ENCODE measurements around the gene IL1F10.
"Not testable (repeated sequence)": the region's sequence is repeated elsewhere in the genome, so short reads cannot be mapped to it uniquely, and the experiment has no call there.

Gene IL1F10

DNA sequence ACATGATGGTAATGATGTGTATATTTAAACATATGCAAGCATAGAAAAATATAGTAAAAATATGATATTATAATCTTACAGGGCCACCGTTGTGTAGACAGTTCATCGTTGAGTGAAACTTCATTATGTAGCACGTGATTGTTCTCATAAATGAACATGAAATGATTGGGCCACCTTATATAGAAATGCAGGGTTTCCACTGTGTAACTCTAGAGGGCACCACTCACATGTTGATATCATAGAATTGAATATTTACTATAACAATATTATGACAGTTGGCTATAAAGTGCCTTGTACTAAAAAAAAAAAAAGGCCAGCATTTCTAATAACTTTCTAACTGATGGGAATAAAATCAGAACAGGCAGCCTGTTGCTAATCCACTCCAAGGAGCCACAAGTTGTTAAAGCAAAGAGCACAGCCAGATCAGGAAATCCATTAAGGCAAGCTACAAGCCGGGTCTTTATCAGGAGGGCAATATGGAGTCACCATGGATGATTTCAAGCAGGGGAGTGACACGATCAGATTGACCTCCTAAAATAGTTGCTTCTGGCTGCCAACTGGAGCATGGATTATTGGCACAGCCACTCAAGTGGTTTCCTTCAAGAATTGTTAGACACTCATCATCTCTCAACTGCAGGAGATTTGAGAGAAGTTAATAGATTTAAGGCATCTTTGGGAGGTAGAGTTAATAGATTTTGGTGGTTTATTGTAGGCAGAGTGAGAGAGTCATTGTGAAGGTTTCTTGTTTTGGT is 16.7 kb downstream of the IL1F10 start:
- no peak for DNase-seq

DNA sequence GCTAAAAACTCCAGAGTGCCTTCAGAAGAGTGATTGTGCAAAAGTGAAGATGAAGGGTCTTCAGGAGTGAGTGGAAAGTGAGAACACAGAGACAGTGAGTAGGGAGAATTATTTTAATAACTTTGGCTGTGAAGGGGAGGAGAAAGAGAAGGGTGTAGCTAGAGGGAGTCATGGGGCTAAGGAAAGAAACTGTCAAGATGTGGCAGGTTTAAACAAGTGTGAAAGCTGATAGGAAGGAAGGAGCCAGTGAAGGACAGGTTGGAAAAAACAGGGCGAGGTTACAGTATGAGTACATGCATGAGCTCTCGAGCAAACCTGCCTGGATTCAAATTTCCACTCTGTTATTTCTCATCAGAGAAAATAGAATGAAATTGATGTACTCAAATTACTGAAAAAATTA is 17.8 kb downstream of the IL1F10 start:
- no peak for DNase-seq

- DNase-seq = no peak
Measured at GRCh38 chr2:113088213-113088992, 20.6 kb downstream of the IL1F10 start.

DNA sequence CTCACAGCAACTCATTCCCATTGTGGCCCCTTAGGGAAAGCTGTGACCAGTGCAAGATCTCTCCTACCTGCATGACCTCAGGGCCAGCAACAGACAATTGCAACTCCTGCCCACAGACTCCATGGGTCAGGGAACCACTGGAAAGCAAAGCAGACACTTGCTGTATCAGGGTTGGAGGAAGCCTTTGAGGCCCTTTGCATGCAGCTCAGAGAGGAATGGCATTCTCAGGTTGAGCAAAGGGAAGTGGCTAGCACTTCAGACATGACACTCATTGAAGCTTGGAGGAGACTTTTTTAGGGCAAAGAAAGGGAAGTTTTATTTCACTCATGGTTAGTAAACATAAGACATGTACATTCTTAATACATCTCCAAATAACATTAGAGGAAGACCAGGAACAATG is 22.1 kb downstream of the IL1F10 start:
- no peak for DNase-seq

DNA sequence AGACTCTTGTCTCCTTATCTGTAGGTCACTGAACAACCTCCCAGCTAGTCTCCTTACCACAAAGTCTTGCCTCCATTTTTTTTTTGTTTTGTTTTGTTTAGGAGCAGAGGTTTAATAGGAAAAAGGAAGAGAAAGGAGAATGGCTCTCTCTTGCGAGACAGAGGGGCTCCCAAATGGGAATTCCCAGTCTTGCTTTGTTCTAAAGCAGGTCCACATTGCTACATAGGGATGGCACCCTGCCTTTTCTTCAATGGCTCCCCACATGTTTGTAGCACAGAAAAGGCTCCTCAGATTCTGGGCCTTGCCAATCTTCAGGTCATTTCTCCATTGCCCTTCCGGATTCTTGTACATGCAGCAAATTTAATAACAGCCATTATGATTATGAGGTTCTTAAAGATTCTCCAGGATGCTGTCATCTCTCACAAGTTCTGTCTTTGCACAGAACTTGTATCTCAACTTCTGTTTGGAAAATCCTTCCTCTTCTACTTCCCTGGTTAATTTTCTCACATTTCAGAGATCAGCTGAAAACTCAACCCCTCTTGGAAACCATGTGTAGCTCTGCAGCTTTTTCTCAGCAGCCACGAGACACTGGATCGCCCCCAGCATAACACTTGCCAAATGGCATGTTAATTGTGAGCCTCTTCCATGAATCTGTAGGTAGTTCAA is 23.6 kb downstream of the IL1F10 start:
- DNase-seq = no peak

DNA sequence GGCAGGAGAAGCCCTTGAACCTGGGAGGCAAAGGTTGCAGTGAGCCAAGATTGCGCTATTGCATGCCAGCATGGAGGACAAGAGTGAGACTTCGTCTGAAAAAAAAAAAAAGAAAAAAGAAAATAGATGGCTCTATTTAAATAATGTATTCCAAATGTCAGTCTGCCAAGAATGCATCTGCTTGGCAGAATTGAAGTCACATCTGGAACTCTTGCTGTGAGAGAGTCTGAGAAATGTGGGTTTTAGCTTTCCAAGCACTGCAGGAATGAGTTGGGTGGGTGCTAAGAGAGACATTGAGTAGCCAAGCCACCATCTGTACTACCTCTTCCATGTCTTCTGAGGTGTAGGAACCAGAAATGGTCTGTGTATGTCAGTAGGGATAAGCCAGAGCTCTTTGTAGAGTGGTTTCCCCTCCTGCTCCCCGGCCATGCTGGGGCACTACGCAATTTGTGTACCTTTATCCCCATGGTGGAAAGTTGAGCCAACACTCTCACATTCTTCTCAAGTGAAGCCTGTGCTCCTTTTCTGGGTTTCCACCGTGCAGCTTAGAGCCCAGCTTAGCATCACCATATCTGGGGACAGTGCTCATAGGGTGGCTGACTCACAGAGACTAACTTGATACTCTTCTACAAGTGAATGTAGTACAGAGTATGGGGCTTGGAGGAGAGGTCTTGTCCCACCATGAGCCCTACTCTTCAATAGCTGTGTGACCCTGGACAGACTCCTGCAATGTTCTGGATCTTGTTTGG is 25.3 kb downstream of the IL1F10 start:
- DNase-seq = no peak

GRCh38 chr2:113093613-113093977 is 25.8 kb downstream of the IL1F10 start:
- no peak for DNase-seq

GRCh38 chr2:113096306-113096705 is 28.5 kb downstream of the IL1F10 start:
- not testable (repeated sequence) for DNase-seq

- DNase-seq = not testable (repeated sequence)
Measured at GRCh38 chr2:113096842-113097618, 29.3 kb downstream of the IL1F10 start.

DNA sequence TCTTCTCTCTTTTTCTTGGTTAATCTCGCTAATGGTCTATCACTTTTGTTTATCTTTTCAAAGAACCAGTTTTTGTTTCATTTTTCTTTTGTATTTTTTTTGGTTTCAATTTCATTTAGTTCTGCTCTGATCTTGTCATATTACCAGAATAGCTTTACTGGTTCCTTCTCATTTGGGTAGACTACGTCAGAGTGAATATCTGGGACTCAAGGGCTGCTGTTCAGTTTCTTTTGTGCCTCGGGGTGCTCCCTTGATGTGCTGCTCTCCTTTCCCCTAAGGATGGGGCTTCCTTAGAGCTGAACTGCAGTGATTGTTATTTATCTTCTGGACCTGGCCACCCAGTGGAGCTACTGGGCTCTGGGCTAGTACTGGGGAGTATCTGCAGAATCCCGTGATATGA is 30.3 kb downstream of the IL1F10 start:
- DNase-seq = no peak

- no peak for DNase-seq
Measured at GRCh38 chr2:113098532-113098931, 30.8 kb downstream of the IL1F10 start.

DNA sequence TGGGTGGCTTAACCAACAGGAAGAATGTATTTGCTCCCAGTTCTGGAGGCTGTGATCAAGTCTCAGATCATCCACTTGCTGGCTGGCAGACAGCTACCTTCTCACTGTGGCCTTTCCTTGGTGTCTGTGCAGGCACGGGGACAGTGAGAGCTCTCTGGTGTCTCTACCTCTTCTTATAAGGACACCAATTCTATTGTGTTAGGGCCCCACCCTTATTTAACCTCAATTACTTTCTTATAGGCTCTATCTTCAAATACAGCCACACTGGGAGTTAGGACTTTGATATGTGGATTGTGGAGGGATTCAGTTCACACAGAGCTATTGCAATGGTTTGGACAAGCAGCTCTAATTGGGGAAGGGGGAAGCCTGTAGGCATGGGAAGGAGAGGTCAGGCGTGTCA is 34.4 kb downstream of the IL1F10 start:
- no peak for DNase-seq

- DNase-seq = no peak
Measured at GRCh38 chr2:113103277-113103676, 35.5 kb downstream of the IL1F10 start.

DNA sequence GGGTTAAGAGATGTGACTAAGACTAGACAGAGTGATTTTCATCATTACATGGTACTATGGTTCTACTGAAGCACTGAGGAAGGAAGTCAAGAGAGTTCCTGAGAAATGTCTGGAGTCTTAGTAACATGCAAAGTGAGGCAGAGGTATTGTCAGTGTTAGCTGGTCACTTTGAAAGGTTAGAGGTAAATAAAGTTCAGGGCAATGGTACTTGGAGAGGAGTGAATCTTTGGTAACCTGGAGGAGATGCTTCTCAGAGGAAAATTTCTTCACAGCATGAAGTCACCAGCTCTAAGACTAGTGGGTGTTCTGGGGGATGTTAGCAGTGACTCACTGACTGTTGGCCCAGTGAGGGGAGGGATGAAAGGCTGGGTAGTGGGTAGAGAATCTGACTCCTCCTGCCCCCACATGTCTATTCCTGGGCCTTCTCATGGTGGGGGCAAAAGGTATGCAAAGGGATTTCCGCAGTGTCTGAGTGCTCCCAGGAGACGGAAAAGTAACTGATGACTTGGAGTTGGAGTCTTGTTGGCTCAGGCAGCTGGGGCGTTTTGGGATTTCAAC is 36.4 kb downstream of the IL1F10 start:
- no peak for DNase-seq

DNA sequence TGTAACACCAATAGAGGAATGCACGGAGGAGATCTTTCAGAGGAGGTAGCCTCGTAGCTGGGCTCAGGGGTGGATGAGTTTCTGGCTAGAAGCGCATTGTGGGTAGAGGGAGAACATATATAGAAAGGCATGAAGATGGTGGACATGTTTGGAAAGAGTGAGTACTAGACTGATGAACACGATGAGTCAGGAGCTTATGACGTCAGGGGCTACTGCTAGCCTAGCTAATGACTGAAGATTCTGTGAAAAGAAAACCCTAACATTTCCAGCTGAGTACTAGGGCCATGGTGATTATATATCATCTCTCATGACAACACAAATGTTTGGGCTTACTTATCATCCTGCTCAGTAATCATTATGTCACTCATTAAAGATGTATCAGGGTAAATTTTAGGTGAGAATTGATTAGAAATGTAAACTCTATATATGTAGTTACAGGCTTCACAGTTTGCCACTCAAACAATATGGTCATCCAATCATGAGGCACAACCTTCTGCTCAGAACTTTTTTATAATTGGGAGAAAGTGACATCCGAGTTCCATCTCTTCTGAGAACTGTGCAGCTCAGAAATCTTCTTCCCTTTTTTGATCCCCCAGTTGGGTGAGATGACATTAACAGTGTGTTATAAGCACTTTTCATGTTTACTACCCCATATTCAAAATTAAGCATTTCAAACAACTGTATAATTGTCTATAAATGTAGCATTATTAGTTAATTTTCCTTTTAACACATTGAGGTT is 37.4 kb downstream of the IL1F10 start:
- no peak for DNase-seq

GRCh38 chr2:113111121-113111520 is 43.4 kb downstream of the IL1F10 start:
- DNase-seq = no peak

GRCh38 chr2:113111823-113112287 is 44.1 kb downstream of the IL1F10 start:
- no peak for DNase-seq

GRCh38 chr2:113112441-113112840 is 44.7 kb downstream of the IL1F10 start:
- DNase-seq = no peak

- DNase-seq = no peak
Measured at GRCh38 chr2:113112871-113113270, 45.1 kb downstream of the IL1F10 start.

DNA sequence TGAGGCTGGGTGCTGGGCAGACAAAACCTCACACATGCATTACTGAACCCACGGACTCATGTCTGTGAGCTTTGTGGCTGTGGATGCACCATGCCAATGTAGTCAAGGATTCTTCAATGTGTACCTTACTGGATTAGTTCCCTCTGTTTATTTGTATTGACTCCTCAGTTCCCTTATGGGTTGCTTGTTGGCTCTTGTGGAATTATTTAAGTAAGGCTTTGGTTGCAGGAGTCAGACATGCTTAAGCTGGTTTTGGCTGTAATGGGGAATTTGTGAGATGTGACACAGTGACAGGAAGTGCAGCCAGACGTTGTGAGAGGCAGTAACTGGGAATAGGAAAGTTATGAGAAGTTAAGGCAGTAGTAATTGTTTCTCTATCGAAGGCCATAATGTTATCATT is 46.0 kb downstream of the IL1F10 start:
- DNase-seq = no peak
